Stimulated activated CD4-positive, alpha-beta T cell treated with anti-CD3 and anti-CD28 coated beads, Interleukin-1b, Interleukin-23, amount 100 ng/mL, for 24 hours (primary cell): ENCODE measurements around the gene SMCR8.
"Not testable (repeated sequence)": the region's sequence is repeated elsewhere in the genome, so short reads cannot be mapped to it uniquely, and the experiment has no call there.

Source experiments
- DNase-seq, 4 experiments: peaks; one replicate each; pipeline ENCODE4 v3.0.0-alpha.2; 2020; ENCODE audit warnings: low read depth in 4 of 4, low spot score in 1 of 4

SMCR8 gene

GRCh38 chr17:18315961-18316360 lies 868 bp downstream of the SMCR8 start:
- no peak for DNase-seq

GRCh38 chr17:18318117-18318516 lies 3.0 kb downstream of the SMCR8 start:
- DNase-seq, result no peak

- no peak for DNase-seq
These were observed 3.8 kb downstream of the SMCR8 start for GRCh38 chr17:18318771-18319450.

GRCh38 chr17:18319604-18320256 lies 4.6 kb downstream of the SMCR8 start:
- DNase-seq, result no peak

GRCh38 chr17:18320301-18320700 lies 5.2 kb downstream of the SMCR8 start:
- no peak for DNase-seq

GRCh38 chr17:18321309-18321708 lies 6.2 kb downstream of the SMCR8 start:
- no peak for DNase-seq

GRCh38 chr17:18322522-18322921 lies 7.4 kb downstream of the SMCR8 start:
- DNase-seq, result no peak

DNA sequence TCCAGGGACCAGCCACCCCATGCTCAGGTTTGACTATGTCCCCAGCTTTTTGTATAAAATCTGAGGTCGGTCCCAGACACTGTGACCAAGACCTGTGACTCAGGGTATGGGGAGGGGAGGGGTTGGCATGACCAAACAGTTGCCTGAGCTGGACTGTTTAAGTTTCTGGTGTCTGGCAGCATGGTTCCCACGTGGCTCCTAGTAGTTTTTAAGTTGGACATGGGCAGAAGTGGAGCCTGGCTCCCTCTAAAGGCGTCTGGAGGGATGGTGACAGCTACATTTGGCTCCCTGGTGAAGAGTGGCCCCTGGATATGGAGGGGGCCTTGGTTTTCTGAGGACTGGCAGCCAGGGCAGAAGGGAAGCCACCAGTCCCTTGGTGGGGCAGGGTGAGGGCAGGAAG lies 7.9 kb downstream of the SMCR8 start:
- no peak for DNase-seq

DNA sequence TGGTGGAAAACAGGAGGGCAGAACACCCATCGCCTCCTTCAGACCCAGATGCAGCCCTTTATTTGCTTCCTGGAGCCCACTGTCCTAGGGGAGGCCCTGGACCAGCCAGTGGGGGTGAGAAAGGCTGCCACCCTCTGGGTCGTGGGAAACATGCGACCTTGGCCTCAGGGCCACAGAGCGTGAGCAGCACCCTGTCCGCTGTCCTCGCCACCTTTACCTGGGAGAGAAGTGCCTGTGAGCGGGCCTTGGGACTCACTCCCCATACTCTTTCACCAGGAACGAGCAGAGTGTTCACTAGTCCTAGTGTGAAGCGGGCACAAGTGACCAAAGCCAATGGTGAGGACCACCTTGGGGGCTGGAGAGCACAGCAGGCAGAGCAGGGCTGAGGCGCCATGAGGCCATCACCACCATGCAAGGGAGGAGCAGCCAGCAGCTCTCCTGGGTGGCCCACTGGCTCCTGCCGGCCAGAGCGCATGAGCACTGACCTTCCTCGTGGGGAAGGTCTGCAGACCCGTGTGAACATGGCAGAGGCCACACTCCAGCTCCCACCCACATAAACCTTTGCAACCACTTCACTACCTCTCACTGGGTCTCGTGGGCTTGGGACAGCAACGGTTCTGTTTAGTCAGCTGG lies 8.5 kb downstream of the SMCR8 start:
- DNase-seq, result no peak

DNA sequence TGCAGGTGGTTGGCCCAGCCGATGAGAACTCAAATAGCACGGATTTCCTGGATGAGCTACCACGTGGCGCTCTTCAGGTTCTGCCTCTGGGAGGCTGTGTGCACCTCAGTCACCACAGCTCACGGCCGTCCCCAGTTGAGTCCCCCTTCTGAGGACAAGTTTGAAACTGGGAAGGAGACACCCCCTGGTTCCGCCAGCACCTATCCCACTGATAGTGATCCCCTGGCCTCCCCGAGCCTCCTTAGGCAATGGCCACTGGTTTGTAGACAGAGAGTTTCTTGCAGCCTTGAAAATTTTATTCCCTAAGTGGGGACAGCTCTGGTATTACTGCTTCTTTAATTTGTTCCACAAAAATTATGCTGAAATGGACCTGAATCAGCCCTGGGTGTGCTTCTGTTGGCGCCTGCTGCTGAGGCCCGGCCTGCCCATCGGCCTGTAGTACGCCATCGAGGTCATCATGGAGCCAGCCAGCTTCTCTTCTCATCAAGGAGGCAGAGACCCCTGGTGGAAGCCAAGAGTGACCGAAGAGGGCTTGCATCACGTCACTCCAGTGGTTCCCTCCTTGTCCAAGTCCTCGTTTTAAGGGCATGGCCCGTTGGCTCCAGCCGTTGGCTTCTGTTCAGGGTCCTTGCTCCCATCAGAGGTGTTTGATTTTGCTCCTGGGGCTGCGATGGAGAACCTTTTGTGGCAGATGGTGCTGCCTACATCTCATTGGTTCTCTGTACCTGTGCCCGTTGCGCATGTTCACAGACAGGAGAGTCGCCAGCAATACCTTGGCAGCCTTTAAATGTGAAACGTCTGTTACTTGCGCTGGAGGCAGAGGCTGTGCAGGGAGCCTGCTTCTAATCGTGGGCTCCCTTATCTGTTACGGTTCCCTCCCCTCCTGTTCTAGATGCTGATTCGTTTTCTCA lies 9.3 kb downstream of the SMCR8 start:
- no peak for DNase-seq

DNA sequence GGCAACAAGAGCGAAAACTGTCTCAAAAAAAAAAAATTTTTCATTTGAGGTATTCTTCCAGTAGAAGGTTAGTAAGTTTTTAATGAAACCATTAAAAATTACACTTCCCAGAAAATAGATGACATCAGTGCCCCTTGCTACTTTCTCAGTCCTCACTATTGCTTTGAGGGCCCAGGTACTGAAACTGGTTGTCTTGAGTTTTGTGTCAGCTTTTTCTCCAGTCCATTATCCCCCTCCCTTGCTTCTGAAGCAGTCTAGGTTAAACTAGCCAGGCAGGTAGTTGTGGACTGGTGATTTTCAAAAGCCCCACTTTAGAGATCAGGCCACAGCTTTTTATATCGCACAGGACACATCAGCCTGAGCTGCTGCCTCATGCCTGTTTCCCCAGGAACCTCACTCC lies 10.9 kb downstream of the SMCR8 start:
- no peak for DNase-seq

GRCh38 chr17:18326572-18326971 lies 11.5 kb downstream of the SMCR8 start:
- no peak for DNase-seq

DNA sequence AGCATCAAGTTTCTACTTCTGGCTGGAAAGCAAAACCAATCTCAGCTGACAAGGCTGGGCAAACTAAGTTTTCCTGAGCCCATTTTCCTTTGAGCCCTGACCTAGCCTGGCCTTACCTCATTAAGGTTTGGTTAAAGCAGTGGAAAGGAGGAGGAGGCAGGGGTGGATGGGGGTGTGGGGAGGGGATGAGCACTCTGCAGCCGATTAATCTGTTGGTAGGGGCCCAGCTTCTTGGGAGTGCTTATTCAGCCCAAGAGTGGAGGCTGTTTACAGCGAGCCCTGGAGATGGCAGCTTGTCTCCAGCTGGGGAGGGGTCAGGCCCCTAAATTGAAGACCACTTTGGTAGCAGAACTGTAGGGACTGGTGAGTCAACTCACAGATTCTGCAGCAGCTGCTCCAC lies 12.0 kb downstream of the SMCR8 start:
- no peak for DNase-seq

- DNase-seq, result no peak
These were observed 12.5 kb downstream of the SMCR8 start for GRCh38 chr17:18327556-18327955.

DNA sequence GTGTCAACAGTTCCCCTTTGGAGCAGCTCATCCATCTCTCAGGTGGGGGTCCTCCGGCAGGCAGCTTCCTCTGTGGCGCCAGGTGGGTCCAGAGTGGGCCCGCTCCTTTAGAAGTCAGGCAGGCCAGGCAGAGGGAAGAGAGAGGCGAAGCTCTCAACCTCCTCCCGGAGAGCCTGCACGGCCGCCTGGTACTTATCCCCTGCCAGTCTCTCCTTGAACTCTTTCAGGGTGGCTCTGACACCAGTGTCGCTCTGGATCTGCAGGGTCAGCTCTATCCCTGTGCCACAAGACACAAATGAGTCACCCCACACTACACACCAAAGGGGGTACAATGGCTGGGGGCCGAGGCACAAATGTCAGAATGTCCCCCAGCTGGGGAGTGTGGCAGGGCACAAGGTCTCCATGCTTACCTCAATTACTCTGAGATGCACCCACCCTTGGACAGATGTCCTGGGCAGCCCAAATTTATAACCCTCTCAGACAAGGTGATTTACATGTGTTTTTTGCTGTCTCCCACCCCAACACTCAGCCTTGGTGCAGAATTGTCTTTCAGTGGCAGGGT lies 13.6 kb downstream of the SMCR8 start:
- DNase-seq, result no peak

DNA sequence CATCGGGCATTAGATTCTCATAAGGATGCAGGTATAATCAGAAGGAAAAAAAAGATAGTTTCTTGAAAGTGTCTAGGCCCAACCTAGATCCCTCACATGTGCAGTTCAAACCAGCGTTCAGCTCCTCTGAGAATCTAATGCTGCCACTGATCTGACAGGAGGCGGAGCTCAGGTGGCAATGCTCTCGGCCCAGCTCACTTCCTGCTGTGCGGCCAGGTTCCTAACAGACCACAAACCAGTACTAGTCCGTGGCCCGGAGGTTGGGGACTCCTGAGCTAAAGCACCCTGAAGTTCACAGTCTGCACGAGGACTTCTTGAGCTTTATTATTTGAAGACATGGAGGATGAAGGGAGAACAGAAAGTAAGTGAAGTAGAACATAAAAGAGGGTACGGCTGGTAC lies 16.8 kb downstream of the SMCR8 start:
- DNase-seq, result no peak

- DNase-seq, result no peak
These were observed 17.9 kb downstream of the SMCR8 start for GRCh38 chr17:18332909-18333489.

DNA sequence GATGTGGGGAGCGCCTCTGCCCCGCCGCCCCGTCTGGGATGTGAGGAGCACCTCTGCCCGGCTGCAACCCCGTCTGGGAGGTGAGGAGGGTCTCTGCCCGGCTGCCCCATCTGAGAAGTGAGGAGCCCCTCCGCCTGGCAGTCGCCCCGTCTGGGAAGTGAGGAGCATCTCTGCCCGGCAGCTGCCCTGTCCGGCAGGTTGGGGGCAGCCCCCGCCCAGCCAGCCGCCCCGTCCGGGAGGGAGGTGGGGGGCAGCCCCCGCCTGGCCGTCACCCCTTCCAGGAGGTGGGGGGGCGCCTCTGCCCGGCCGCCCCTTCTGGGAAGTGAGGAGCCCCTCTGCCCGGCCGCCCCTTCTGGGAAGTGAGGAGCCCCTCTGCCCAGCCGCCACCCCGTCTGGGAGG lies 23.1 kb downstream of the SMCR8 start:
- DNase-seq, result not testable (repeated sequence)

- DNase-seq, result no peak
These were observed 24.8 kb downstream of the SMCR8 start for GRCh38 chr17:18339933-18340332.

DNA sequence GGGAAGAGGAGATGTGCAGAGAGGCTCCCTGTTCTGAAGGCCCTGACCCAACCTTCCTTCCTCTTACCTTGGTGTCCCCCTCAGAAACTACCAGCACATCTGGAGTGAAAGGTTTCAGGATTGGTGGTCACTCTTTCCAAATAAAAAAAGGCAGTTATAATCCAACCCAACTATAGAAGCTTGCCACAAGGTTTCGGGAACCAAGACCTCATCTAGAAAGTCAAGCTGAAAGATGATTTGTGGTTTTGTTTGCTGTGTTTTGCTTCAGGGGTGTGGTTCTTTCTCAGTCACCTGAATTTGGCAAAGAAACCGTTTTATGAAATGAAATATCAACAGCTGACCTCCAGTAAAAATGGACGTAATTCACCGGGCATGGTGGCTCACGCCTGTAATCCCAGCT lies 28.9 kb downstream of the SMCR8 start:
- DNase-seq, result no peak

GRCh38 chr17:18353541-18353940 lies 38.4 kb downstream of the SMCR8 start:
- DNase-seq, result no peak
